HepG2 (cell line): ENCODE data around the gene ABCA3. TPM values are rescaled to one million over a fixed set of nuclear protein-coding genes. Genes with fewer than 3 reads are reported as not detected.

ENCODE experiments used
- ATAC-seq: fragments of 200-7000 bp; cut with Tn5 transposase; 3 replicates; pipeline ENCODE4 v1.9.1; 2020; ENCODE audit warnings: mild to moderate bottlenecking, moderate library complexity
- BruUV-seq: library from RNA; stranded (reverse); fragments of 400-500 nt; replicated peaks from 2 replicates; lab custom pipeline; 2021; lab: Mats Ljungman, UMichigan
- CTCF ChIA-PET: fragments of 300-600 bp; formaldehyde crosslinking; extraction: SDS; loops from one replicate; lab custom pipeline; 2021; ENCODE audit warnings: low total read pairs, inconsistent platforms, low intra/inter-chr PET ratio; lab: Yijun Ruan, JAX
- POLR2A ChIA-PET: fragments of 350-600 bp; sonication (Branson Sonifier 250); formaldehyde crosslinking; loops from one replicate; lab custom pipeline; 2020; ENCODE audit warnings: antibody characterized with exemption, inconsistent platforms; lab: Yijun Ruan, JAX
- DNase-seq: peaks from one replicate; pipeline ENCODE4 v3.0.0-alpha.2; 2015; ENCODE audit warnings: low spot score
- FAIRE-seq: peaks from 3 replicates; lab custom pipeline; 2011; peaks lifted over from hg19 to GRCh38; lab: Jason Lieb, UNC
- H2AFZ ChIP-seq: one replicate; pipeline ENCODE4 v1.6.1; 2011; ENCODE audit warnings: low read length, inconsistent platforms
- H3K27ac ChIP-seq: fragments of 300-600 bp; 3 replicates; pipeline ENCODE4 v1.8.0; 2011; ENCODE audit warnings: mixed run types, mild to moderate bottlenecking, mixed read lengths, low read length, inconsistent platforms; ENCODE audit not compliant: insufficient read depth; ENCODE audit errors: extremely low read length
- H3K27me3 ChIP-seq, 2 experiments: fragments of 200-600 bp in 1 of 2; 2 replicates in 1 of 2; 3 replicates in 1 of 2; pipeline versions ENCODE4 v1.6.0 to v1.8.0; 2011; ENCODE audit warnings: low read length in 2 of 2, mild to moderate bottlenecking in 2 of 2, moderate library complexity in 2 of 2, inconsistent platforms in 1 of 2; ENCODE audit not compliant: insufficient read depth in 2 of 2, control insufficient read depth in 1 of 2
- H3K36me3 ChIP-seq, 2 experiments: fragments of 200-600 bp in 1 of 2; replicated peaks in 1 of 2; 2 replicates in 1 of 2; 3 replicates in 1 of 2; pipeline versions ENCODE4 v1.5.1 to v1.8.0; 2011; ENCODE audit warnings: low read length in 2 of 2, inconsistent platforms in 1 of 2; ENCODE audit not compliant: insufficient read depth in 2 of 2, control insufficient read depth in 1 of 2
- H3K4me1 ChIP-seq: 2 replicates; pipeline ENCODE4 v1.5.1; 2012; ENCODE audit warnings: low read length, inconsistent platforms; ENCODE audit not compliant: insufficient read depth
- H3K4me2 ChIP-seq: 2 replicates; pipeline ENCODE4 v1.6.0; 2011; ENCODE audit warnings: low read depth, low read length, inconsistent platforms
- H3K4me3 ChIP-seq, 3 experiments: fragments of 200-600 bp in 1 of 3; sonication (generic), shearing (Covaris generic) in 1 of 3; replicated peaks in 1 of 3; 2 replicates each; pipeline ENCODE4 v1.5.1; 2011 to 2016; ENCODE audit warnings: low read length in 3 of 3, inconsistent platforms in 2 of 3, low read depth in 2 of 3, mild to moderate bottlenecking in 2 of 3, control low read depth in 1 of 3, mixed read lengths in 1 of 3; ENCODE audit not compliant: insufficient read depth in 1 of 3
- H3K79me2 ChIP-seq: one replicate; pipeline ENCODE4 v1.6.1; 2011; ENCODE audit warnings: low read length, inconsistent platforms; ENCODE audit not compliant: insufficient read depth
- H3K9ac ChIP-seq: 2 replicates; pipeline ENCODE4 v1.6.0; 2011; ENCODE audit warnings: mild to moderate bottlenecking, low read depth, low read length, inconsistent platforms; ENCODE audit not compliant: insufficient read depth
- H3K9me3 ChIP-seq: 2 replicates; pipeline ENCODE4 v1.5.1; 2012; ENCODE audit warnings: mild to moderate bottlenecking, low read length
- H4K20me1 ChIP-seq: 2 replicates; pipeline ENCODE4 v1.6.0; 2011; ENCODE audit warnings: inconsistent platforms, mild to moderate bottlenecking, low read length, moderate library complexity; ENCODE audit not compliant: insufficient read depth
- DR1 ChIP-seq: sonication (generic); formaldehyde crosslinking; IDR thresholded peaks from 2 replicates; pipeline ENCODE4 v1.8.0; 2021; ENCODE audit warnings: mild to moderate bottlenecking, missing genetic modification reagents, inconsistent platforms
- MBNL3 ChIP-seq: fragments of 250-450 bp; sonication (Bioruptor Pico); conservative IDR thresholded peaks from 2 replicates; pipeline ENCODE4 v1.8.0; 2022; ENCODE audit warnings: mild to moderate bottlenecking, inconsistent platforms
- RXRB ChIP-seq: IDR thresholded peaks from 2 replicates; pipeline ENCODE4 v1.6.1; 2016; ENCODE audit warnings: borderline replicate concordance, missing genetic modification reagents, missing compliant biosample characterization
- ZBTB38 ChIP-seq: sonication (generic); formaldehyde crosslinking; IDR thresholded peaks from 2 replicates; pipeline ENCODE4 v1.5.1; 2020; ENCODE audit warnings: mild to moderate bottlenecking, missing genetic modification reagents
- ZBTB8A ChIP-seq: sonication (generic); formaldehyde crosslinking; IDR thresholded peaks from 2 replicates; pipeline ENCODE4 v1.4.0; 2020; ENCODE audit warnings: mild to moderate bottlenecking, low read depth, missing genetic modification reagents, borderline replicate concordance
- ZNF432 ChIP-seq: sonication (generic); formaldehyde crosslinking; IDR thresholded peaks from 2 replicates; pipeline ENCODE4 v1.5.0; 2020; ENCODE audit warnings: missing genetic modification reagents, mild to moderate bottlenecking, borderline replicate concordance
- WGBS: methylation state at CpG from one replicate; pipeline ENCODE4 v1.1.6; 2017; ENCODE audit warnings: low lambda C conversion rate; 5-methylcytosine and 5-hydroxymethylcytosine counted together
- in situ Hi-C: cut with HindIII; loops from 2 replicates; pipeline ENCODE4 v1.10.0; 2017; ENCODE audit warnings: low pct_unique_long_range_greater_than_20kb; ENCODE audit not compliant: extremely low pct_ligation_motif_present
- intact Hi-C: fragments of 100-400 bp; cut with micrococcal nuclease; formaldehyde crosslinking; loops from one replicate; pipeline ENCODE4 v1.10.0; 2022; ENCODE audit not compliant: unreplicated experiment
- polyA plus RNA-seq, 8 experiments: library from polyadenylated mRNA; depleted of rRNA in 3 of 8; stranded (reverse) in 7 of 8; unstranded in 1 of 8; fragments of >200 nt; fragmentation: Illumina TruSeq in 4 of 8; extraction: Trizol in 4 of 8; gene quantifications; 2 replicates each; pipeline versions ENCODE4 v1.2.1 to v1.2.3, GENCODE V29; 2011 to 2016; ENCODE audit warnings: low read depth in 4 of 8, missing spikeins in 1 of 8, mixed read lengths in 1 of 8; ENCODE audit not compliant: insufficient read depth in 1 of 8
- total RNA-seq, 5 experiments: library from RNA; depleted of rRNA; stranded (reverse); fragments of >200 nt; fragmentation: Illumina TruSeq; extraction: Trizol; gene quantifications; 2 replicates each; pipeline ENCODE4 v1.2.3, GENCODE V29; 2016; ENCODE audit warnings: low read depth in 1 of 5
- TF ChIP-seq, protein P1 (sequence below): sonication (generic); formaldehyde crosslinking; IDR thresholded peaks from 2 replicates; pipeline ENCODE4 v1.4.0; 2020; ENCODE audit warnings: mild to moderate bottlenecking, missing genetic modification reagents
- TF ChIP-seq, protein P2 (sequence below): sonication (generic); formaldehyde crosslinking; IDR thresholded peaks from 2 replicates; pipeline ENCODE4 v1.4.0; 2020; ENCODE audit warnings: mild to moderate bottlenecking, missing genetic modification reagents
- TF ChIP-seq, protein P3 (sequence below): sonication (generic); formaldehyde crosslinking; IDR thresholded peaks from 2 replicates; pipeline ENCODE4 v1.5.0; 2020; ENCODE audit warnings: missing genetic modification reagents
- TF ChIP-seq, protein P4 (sequence below): IDR thresholded peaks from 2 replicates; pipeline ENCODE4 v1.4.0; 2020; ENCODE audit warnings: mild to moderate bottlenecking, missing genetic modification reagents
- TF ChIP-seq, protein P5 (sequence below): sonication (generic); formaldehyde crosslinking; IDR thresholded peaks from 2 replicates; pipeline ENCODE4 v1.4.0; 2020; ENCODE audit warnings: mild to moderate bottlenecking, missing genetic modification reagents
- TF ChIP-seq, protein P6 (sequence below): sonication (generic); formaldehyde crosslinking; conservative IDR thresholded peaks from 2 replicates; pipeline ENCODE4 v1.5.0; 2020; ENCODE audit warnings: missing genetic modification reagents

ABCA3 gene
- total and polyA plus RNA-seq, 2 of the 13 experiments (the other 11 are each of a cell fraction or from before 2014, with no cell fraction given): 0.60 to 1.5 TPM

DNA sequence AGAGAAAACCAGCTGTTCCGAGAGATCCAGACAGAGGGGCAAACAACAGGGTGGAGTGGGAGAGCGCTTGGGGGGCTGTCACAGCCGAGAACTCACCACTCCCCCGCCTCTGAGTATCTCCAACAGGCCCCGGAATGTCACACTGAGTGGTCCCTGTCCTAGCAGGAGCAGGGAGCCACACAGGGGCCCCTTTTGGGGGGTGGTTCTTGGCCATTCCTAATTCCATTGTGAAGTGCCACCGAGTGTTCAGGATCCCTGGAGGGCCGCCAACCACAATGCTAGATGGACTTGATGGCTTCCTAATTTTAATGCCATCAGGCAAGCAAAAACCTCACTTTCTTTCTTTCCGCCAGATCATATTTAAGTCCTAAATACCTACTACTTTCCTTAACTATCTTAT, 16.8 kb downstream of the ABCA3 start (continued):
- TF ChIP-seq, protein P1, sequence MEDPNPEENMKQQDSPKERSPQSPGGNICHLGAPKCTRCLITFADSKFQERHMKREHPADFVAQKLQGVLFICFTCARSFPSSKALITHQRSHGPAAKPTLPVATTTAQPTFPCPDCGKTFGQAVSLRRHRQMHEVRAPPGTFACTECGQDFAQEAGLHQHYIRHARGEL (CRISPR knock-in tag): no peak
- TF ChIP-seq, protein P2, sequence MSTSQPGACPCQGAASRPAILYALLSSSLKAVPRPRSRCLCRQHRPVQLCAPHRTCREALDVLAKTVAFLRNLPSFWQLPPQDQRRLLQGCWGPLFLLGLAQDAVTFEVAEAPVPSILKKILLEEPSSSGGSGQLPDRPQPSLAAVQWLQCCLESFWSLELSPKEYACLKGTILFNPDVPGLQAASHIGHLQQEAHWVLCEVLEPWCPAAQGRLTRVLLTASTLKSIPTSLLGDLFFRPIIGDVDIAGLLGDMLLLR (CRISPR knock-in tag): no peak

DNA sequence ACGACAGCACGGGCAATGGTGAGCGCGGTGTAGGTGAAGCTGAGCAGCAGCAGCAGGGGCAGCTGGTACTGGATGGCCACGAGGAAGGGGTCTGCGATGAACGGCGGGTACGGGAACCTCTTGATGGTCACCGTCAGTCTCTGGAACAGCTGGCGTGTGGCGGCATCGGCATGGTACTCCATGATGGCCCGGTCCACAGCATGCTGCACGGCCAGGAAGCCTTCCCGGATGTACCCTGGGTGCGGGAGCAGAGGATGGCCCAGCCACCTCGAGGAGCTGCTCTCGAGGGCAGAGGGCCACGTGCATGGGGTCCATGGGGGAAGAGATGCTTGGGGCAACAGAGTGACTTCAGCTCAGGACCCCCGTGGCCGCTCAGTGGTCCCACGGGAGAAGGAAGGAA, 20.9 kb downstream of the ABCA3 start:
- ChIA-PET CTCF (no interaction called here), POLR2A (no interaction called here)
- H3K9ac ChIP-seq: no peak overlapping the region
- no peaks in the 10 kb centered on the region for H3K36me3 ChIP-seq
- H3K9me3 ChIP-seq: no peaks in the 10 kb centered on the region
- intact Hi-C loops (no loop called here), in situ Hi-C loops (no loop called here)
- H4K20me1 ChIP-seq: no peaks in the 10 kb centered on the region
- H2AFZ ChIP-seq: no peak overlapping the region
- 20% methylated on average over 6 of the region's 23 CpGs for WGBS
- no peak overlapping the region for H3K4me3 ChIP-seq
- H3K27me3 ChIP-seq: peaks cover 6 to 59% of the 10 kb centered on the region in 2 experiments
- no peaks in the 10 kb centered on the region for H3K4me1 ChIP-seq
- no TSS peak for BruUV-seq
- FAIRE-seq (no peak), ATAC-seq (no peak), DNase-seq (no peak)
- no peak overlapping the region for H3K4me2 ChIP-seq
- H3K79me2 ChIP-seq: no peaks in the 10 kb centered on the region
- H3K27ac ChIP-seq: no peak overlapping the region
- TF ChIP-seq, protein P3, sequence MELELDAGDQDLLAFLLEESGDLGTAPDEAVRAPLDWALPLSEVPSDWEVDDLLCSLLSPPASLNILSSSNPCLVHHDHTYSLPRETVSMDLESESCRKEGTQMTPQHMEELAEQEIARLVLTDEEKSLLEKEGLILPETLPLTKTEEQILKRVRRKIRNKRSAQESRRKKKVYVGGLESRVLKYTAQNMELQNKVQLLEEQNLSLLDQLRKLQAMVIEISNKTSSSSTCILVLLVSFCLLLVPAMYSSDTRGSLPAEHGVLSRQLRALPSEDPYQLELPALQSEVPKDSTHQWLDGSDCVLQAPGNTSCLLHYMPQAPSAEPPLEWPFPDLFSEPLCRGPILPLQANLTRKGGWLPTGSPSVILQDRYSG (CRISPR knock-in tag): no peak
- TF ChIP-seq ZBTB38 (CRISPR knock-in tag) (no peak), ZNF432 (no peak), DR1 (CRISPR knock-in tag) (no peak), MBNL3 (no peak), ZBTB8A (CRISPR knock-in tag) (no peak), RXRB (no peak)
- TF ChIP-seq, protein P4, sequence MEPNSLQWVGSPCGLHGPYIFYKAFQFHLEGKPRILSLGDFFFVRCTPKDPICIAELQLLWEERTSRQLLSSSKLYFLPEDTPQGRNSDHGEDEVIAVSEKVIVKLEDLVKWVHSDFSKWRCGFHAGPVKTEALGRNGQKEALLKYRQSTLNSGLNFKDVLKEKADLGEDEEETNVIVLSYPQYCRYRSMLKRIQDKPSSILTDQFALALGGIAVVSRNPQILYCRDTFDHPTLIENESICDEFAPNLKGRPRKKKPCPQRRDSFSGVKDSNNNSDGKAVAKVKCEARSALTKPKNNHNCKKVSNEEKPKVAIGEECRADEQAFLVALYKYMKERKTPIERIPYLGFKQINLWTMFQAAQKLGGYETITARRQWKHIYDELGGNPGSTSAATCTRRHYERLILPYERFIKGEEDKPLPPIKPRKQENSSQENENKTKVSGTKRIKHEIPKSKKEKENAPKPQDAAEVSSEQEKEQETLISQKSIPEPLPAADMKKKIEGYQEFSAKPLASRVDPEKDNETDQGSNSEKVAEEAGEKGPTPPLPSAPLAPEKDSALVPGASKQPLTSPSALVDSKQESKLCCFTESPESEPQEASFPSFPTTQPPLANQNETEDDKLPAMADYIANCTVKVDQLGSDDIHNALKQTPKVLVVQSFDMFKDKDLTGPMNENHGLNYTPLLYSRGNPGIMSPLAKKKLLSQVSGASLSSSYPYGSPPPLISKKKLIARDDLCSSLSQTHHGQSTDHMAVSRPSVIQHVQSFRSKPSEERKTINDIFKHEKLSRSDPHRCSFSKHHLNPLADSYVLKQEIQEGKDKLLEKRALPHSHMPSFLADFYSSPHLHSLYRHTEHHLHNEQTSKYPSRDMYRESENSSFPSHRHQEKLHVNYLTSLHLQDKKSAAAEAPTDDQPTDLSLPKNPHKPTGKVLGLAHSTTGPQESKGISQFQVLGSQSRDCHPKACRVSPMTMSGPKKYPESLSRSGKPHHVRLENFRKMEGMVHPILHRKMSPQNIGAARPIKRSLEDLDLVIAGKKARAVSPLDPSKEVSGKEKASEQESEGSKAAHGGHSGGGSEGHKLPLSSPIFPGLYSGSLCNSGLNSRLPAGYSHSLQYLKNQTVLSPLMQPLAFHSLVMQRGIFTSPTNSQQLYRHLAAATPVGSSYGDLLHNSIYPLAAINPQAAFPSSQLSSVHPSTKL (CRISPR knock-in tag): no peak
- TF ChIP-seq, protein P5, sequence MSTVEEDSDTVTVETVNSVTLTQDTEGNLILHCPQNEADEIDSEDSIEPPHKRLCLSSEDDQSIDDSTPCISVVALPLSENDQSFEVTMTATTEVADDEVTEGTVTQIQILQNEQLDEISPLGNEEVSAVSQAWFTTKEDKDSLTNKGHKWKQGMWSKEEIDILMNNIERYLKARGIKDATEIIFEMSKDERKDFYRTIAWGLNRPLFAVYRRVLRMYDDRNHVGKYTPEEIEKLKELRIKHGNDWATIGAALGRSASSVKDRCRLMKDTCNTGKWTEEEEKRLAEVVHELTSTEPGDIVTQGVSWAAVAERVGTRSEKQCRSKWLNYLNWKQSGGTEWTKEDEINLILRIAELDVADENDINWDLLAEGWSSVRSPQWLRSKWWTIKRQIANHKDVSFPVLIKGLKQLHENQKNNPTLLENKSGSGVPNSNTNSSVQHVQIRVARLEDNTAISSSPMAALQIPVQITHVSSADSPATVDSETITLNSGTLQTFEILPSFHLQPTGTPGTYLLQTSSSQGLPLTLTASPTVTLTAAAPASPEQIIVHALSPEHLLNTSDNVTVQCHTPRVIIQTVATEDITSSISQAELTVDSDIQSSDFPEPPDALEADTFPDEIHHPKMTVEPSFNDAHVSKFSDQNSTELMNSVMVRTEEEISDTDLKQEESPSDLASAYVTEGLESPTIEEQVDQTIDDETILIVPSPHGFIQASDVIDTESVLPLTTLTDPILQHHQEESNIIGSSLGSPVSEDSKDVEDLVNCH (CRISPR knock-in tag): no peak
- TF ChIP-seq, protein P6, sequence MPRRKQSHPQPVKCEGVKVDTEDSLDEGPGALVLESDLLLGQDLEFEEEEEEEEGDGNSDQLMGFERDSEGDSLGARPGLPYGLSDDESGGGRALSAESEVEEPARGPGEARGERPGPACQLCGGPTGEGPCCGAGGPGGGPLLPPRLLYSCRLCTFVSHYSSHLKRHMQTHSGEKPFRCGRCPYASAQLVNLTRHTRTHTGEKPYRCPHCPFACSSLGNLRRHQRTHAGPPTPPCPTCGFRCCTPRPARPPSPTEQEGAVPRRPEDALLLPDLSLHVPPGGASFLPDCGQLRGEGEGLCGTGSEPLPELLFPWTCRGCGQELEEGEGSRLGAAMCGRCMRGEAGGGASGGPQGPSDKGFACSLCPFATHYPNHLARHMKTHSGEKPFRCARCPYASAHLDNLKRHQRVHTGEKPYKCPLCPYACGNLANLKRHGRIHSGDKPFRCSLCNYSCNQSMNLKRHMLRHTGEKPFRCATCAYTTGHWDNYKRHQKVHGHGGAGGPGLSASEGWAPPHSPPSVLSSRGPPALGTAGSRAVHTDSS (CRISPR knock-in tag): no peak
- TF ChIP-seq, protein P2 (CRISPR knock-in tag): no peak
